HepG2 (cell line): ENCODE results near the gene TADA2B. TPM values are rescaled to one million over a fixed set of nuclear protein-coding genes. Genes with fewer than 3 reads are reported as not detected.

Experiments
- ATF1 ChIP-seq: IDR thresholded peaks from 2 replicates; pipeline ENCODE4 v1.6.1; 2016; ENCODE audit warnings: mild to moderate bottlenecking, control low read depth
- DR1 ChIP-seq: sonication (generic); formaldehyde crosslinking; IDR thresholded peaks from 2 replicates; pipeline ENCODE4 v1.8.0; 2021; ENCODE audit warnings: mild to moderate bottlenecking, missing genetic modification reagents, inconsistent platforms
- GATA4 ChIP-seq: sonication (generic); IDR thresholded peaks from 2 replicates; pipeline ENCODE4 v1.6.1; 2016; ENCODE audit warnings: antibody characterized with exemption, low read depth, borderline replicate concordance
- HMGXB4 ChIP-seq, 2 experiments: sonication (generic) in 1 of 2; formaldehyde crosslinking in 1 of 2; IDR thresholded peaks; 2 replicates each; pipeline versions ENCODE4 v1.4.0 to v1.6.1; 2018 to 2020; ENCODE audit warnings: missing genetic modification reagents in 2 of 2, borderline replicate concordance in 1 of 2, low read depth in 1 of 2, mild to moderate bottlenecking in 1 of 2, missing biosample characterization in 1 of 2
- HNRNPLL ChIP-seq: fragments of 200-400 bp; formaldehyde crosslinking; IDR thresholded peaks from 2 replicates; pipeline ENCODE4 v1.6.1; 2017; ENCODE audit warnings: mild to moderate bottlenecking, low read depth, low read length; ENCODE audit not compliant: poor library complexity, severe bottlenecking
- HOXA3 ChIP-seq: sonication (generic); formaldehyde crosslinking; IDR thresholded peaks from 2 replicates; pipeline ENCODE4 v1.5.0; 2020; ENCODE audit warnings: missing genetic modification reagents
- HOXA9 ChIP-seq: sonication (generic); formaldehyde crosslinking; IDR thresholded peaks from 2 replicates; pipeline ENCODE4 v1.8.1; 2022; ENCODE audit warnings: missing genetic modification reagents, mild to moderate bottlenecking, moderate library complexity, borderline replicate concordance
- LCORL ChIP-seq, 2 experiments: fragments of 450-650 bp in 1 of 2; sonication (generic) in 1 of 2; formaldehyde crosslinking in 1 of 2; IDR thresholded peaks; 2 replicates each; pipeline versions ENCODE4 v1.5.0 to v1.6.1; 2017 to 2020; ENCODE audit warnings: antibody characterized with exemption in 1 of 2, missing genetic modification reagents in 1 of 2
- RFXAP ChIP-seq: sonication (generic); formaldehyde crosslinking; IDR thresholded peaks from 2 replicates; pipeline ENCODE4 v1.4.0; 2020; ENCODE audit warnings: missing genetic modification reagents, borderline replicate concordance
- YEATS4 ChIP-seq: sonication (generic); formaldehyde crosslinking; IDR thresholded peaks from 2 replicates; pipeline ENCODE4 v1.4.0; 2020; ENCODE audit warnings: missing genetic modification reagents, borderline replicate concordance
- ZNF281 ChIP-seq: sonication (generic); formaldehyde crosslinking; IDR thresholded peaks from 2 replicates; pipeline ENCODE4 v1.4.0; 2020; ENCODE audit warnings: missing genetic modification reagents, borderline replicate concordance
- ZNF333 ChIP-seq: sonication (generic); formaldehyde crosslinking; IDR thresholded peaks from 2 replicates; pipeline ENCODE4 v1.4.0; 2020; ENCODE audit warnings: mild to moderate bottlenecking, missing genetic modification reagents, borderline replicate concordance
- ZNF468 ChIP-seq: sonication (generic); formaldehyde crosslinking; IDR thresholded peaks from 2 replicates; pipeline ENCODE4 v1.8.0; 2022; ENCODE audit warnings: mild to moderate bottlenecking, moderate library complexity, missing genetic modification reagents
- ZNF563 ChIP-seq: sonication (generic); formaldehyde crosslinking; IDR thresholded peaks from 2 replicates; pipeline ENCODE4 v1.8.0; 2022; ENCODE audit warnings: mild to moderate bottlenecking, moderate library complexity, missing genetic modification reagents
- ZNF687 ChIP-seq: sonication (generic); formaldehyde crosslinking; IDR thresholded peaks from 2 replicates; pipeline ENCODE4 v1.5.1; 2020; ENCODE audit warnings: mild to moderate bottlenecking, missing genetic modification reagents, moderate library complexity
- polyA plus RNA-seq, 8 experiments: library from polyadenylated mRNA; depleted of rRNA in 3 of 8; stranded (reverse) in 7 of 8; unstranded in 1 of 8; fragments of >200 nt; fragmentation: Illumina TruSeq in 4 of 8; extraction: Trizol in 4 of 8; gene quantifications; 2 replicates each; pipeline versions ENCODE4 v1.2.1 to v1.2.3, GENCODE V29; 2011 to 2016; ENCODE audit warnings: low read depth in 4 of 8, missing spikeins in 1 of 8, mixed read lengths in 1 of 8; ENCODE audit not compliant: insufficient read depth in 1 of 8
- total RNA-seq, 5 experiments: library from RNA; depleted of rRNA; stranded (reverse); fragments of >200 nt; fragmentation: Illumina TruSeq; extraction: Trizol; gene quantifications; 2 replicates each; pipeline ENCODE4 v1.2.3, GENCODE V29; 2016; ENCODE audit warnings: low read depth in 1 of 5
- TF ChIP-seq, protein P1 (sequence below): sonication (generic); formaldehyde crosslinking; conservative IDR thresholded peaks from 2 replicates; pipeline ENCODE4 v1.8.1; 2023; ENCODE audit warnings: missing genetic modification reagents

Gene TADA2B
- total and polyA plus RNA-seq, 2 of the 13 experiments (the other 11 are each of a cell fraction or from before 2014, with no cell fraction given), result 4.6 to 8.9 TPM

GRCh38 chr4:7067452-7068278, 24.5 kb downstream of the TADA2B start, which contains the start of gene GRPEL1 (continued):
- TF ChIP-seq ZNF281 (CRISPR knock-in tag) (no peak; the same call in 1 of the 2 replicates), GATA4 (0 out of 2 replicates have a peak, but pooled peaks have one; percentile 22), ZNF687 (peak; percentile 95), RFXAP (CRISPR knock-in tag) (peak; percentile 97), ZNF333 (no peak), HOXA3 (CRISPR knock-in tag) (peak; percentile 80), ZNF563 (peak; percentile 91), DR1 (CRISPR knock-in tag) (peak; percentile 77; the same call in 1 of the 2 replicates), ATF1 (CRISPR knock-in tag) (peak; percentile 56; the same call in 1 of the 2 replicates), HNRNPLL (peak; percentile 97), HOXA9 (CRISPR knock-in tag) (0 out of 2 replicates have a peak, but pooled peaks have one; percentile 53), YEATS4 (CRISPR knock-in tag) (peak; percentile 47), ZNF468 (CRISPR knock-in tag) (no peak), LCORL (IDR thresholded peaks at IDR 0.05) (no peak), LCORL (CRISPR knock-in tag; IDR thresholded peaks at IDR 0.05) (no peak), HMGXB4 (CRISPR knock-in tag; IDR thresholded peaks at IDR 0.05; ENCODE audit: borderline replicate concordance in 1 of 2, low read depth in 1 of 2) (peak in 1 of 2 experiments; percentile 90; a peak in 3 of 4 replicates)
- TF ChIP-seq, protein P1, sequence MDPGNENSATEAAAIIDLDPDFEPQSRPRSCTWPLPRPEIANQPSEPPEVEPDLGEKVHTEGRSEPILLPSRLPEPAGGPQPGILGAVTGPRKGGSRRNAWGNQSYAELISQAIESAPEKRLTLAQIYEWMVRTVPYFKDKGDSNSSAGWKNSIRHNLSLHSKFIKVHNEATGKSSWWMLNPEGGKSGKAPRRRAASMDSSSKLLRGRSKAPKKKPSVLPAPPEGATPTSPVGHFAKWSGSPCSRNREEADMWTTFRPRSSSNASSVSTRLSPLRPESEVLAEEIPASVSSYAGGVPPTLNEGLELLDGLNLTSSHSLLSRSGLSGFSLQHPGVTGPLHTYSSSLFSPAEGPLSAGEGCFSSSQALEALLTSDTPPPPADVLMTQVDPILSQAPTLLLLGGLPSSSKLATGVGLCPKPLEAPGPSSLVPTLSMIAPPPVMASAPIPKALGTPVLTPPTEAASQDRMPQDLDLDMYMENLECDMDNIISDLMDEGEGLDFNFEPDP (CRISPR knock-in tag), result no peak
